Measurements from ENCODE around the gene KTN1. TPM values are rescaled to one million over a fixed set of nuclear protein-coding genes. Genes with fewer than 3 reads are reported as not detected.
A peak's percentile ranks its signal among the peaks of the same experiment; 100 is the strongest.

The KTN1 gene
- total RNA-seq, 1 donor = 210 TPM

DNA sequence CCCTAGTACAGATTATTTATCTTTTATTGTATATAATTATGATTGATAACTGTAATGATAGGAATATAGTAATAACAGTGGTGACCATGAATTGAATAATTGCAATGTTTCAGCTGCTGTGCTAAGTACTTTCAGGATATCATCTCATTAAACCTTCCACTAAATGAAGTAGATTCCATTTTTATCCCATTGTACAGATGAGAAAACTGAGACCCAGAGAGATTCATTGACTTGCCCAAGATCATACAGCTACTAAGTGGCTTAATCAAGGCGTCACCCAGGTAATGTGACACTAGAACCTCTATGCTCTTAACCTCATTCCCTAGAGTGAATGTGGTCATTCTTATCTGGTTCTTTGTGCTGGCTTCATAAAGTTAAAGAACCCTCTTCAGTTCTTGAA lies 124.6 kb downstream of the KTN1 start:
- no peak for DNase-seq (ENCODE audit: low read depth)
- TF ChIP-seq, protein P1, sequence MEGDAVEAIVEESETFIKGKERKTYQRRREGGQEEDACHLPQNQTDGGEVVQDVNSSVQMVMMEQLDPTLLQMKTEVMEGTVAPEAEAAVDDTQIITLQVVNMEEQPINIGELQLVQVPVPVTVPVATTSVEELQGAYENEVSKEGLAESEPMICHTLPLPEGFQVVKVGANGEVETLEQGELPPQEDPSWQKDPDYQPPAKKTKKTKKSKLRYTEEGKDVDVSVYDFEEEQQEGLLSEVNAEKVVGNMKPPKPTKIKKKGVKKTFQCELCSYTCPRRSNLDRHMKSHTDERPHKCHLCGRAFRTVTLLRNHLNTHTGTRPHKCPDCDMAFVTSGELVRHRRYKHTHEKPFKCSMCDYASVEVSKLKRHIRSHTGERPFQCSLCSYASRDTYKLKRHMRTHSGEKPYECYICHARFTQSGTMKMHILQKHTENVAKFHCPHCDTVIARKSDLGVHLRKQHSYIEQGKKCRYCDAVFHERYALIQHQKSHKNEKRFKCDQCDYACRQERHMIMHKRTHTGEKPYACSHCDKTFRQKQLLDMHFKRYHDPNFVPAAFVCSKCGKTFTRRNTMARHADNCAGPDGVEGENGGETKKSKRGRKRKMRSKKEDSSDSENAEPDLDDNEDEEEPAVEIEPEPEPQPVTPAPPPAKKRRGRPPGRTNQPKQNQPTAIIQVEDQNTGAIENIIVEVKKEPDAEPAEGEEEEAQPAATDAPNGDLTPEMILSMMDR (IDR thresholded peaks at IDR 0.05; ENCODE audit: insufficient read depth, low read length) = no peak
- no peak overlapping the region for H3K4me3 ChIP-seq (ENCODE audit: low read depth, low read length)

DNA sequence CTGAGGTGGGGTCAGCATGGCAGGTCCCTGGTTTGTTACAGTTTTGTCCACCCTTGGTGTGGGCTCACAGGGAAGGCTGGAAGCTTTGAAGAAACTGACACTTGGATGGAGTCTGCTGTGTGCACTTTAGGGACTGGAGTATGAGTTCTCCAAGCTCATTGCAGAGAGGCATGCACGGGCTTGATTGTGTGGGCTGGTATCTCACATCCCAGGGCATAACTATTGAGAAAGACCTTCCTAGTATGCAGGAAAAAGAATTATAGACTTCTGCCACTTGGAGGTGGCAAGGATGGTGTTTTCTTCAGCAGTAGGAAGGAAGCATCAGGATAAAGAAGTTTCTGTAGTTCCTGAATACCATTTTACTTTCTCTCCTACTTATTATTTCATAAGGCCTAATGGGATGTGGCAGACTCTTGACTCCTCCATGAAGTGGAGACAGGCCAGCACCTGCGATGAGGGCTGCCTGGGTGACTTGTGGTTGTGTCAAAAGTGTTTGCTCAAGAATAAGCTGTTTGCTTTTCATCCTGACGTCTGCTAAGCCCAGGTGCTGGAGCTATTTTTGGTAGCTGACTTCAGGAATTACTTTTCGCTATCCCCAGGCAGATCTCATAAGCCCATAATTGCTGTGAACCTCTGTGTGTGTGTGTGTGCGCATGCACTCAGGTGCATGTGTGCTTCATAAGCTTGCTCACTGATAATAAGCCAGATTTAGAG lies 125.8 kb downstream of the KTN1 start:
- no peak overlapping the region for H3K4me3 ChIP-seq (ENCODE audit: low read depth, low read length)
- no peak for DNase-seq (ENCODE audit: low read depth)
- TF ChIP-seq, protein P1 (IDR thresholded peaks at IDR 0.05; ENCODE audit: insufficient read depth, low read length) = no peak

DNA sequence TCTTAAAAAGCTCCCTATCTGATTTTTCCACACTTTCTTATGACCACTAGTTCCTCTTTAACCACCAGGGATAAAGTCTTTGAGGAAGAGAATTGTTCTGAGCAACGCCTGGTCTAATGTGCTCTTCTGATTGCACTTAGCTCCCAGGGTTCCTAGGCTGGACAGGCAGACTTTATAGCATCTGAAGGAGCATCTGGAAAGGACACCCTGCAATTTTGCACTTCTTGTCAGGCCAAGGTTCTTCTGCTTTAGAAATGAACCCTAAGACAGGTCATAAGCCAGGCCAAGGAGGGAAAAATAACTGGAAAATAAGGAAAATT lies 126.3 kb downstream of the KTN1 start:
- TF ChIP-seq, protein P1 (IDR thresholded peaks at IDR 0.05; ENCODE audit: insufficient read depth, low read length) = no peak
- no peak overlapping the region for H3K4me3 ChIP-seq (ENCODE audit: low read depth, low read length)
- no peak for DNase-seq (ENCODE audit: low read depth)

DNA sequence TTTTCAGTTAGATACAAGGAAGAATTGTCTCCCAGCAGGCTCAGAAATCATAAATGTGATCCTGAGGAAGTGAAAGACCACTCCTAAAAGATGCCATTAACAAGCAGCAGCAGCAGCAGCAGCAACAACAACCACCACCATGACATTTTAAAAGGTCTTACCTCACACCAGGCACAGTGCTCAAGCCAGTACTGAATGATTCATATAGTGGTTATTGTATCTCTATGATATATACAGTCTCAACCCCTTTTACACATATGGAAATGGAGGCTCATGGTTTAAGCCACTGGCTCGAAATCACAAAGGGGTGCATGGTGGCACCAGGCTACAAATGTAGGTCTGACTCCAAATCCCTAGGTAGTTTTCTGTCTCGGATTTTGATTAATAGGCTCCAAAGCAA lies 126.9 kb downstream of the KTN1 start:
- TF ChIP-seq, protein P1 (IDR thresholded peaks at IDR 0.05; ENCODE audit: insufficient read depth, low read length) = no peak
- no peak for DNase-seq (ENCODE audit: low read depth)
- no peak overlapping the region for H3K4me3 ChIP-seq (ENCODE audit: low read depth, low read length)

DNA sequence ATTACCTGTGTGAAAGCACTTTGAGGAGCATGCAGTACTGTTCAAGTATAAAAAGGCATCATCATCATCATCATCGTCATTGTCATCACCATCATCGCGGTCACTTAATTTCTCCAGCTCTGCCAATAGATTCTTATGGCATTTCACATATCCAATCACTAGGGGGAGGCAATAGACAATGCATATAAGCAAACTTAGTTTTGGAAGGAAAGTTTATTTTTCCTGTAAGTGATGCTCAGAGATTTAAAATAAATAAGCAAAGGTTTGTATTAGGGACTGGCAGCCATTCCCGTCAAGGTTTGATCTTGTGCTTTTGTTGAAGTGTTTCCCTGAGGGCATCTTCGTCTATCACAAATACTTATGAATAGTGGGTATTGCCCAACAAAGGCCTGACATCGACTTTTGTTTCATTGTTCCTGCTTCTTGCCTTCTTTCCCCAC lies 127.4 kb downstream of the KTN1 start:
- TF ChIP-seq, protein P1 (IDR thresholded peaks at IDR 0.05; ENCODE audit: insufficient read depth, low read length) = peak; percentile 72
- no peak overlapping the region for H3K4me3 ChIP-seq (ENCODE audit: low read depth, low read length)
- DNase-seq (ENCODE audit: low read depth) = peak; percentile 75

DNA sequence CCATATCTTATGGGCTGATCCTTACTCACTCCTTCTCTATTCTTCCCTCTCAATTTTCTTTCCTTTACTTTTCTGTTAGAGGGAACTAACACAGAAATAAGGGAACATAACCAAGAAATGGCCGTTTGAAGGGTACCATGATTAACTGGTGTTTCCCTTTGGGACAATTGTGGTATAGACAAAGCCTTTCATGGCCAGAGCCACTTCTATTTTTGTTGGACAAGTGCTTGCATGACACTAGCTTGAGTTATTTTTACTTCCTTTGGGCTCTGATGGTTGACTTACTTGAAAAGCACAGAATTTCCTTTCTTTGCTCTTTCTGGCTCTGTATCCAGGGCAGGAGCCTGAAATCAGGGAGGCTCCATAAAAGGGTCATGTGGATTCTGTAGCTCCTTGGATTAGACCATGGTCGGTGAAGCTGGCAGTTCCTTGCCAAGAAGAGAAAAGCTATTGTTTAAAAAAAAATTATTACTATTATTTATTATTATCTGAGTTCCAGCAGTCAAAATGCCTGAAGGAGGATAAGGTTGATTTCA lies 130.6 kb downstream of the KTN1 start:
- TF ChIP-seq, protein P1 (IDR thresholded peaks at IDR 0.05; ENCODE audit: insufficient read depth, low read length) = no peak
- no peak overlapping the region for H3K4me3 ChIP-seq (ENCODE audit: low read depth, low read length)
- peak; percentile 72 for DNase-seq (ENCODE audit: low read depth)

All from fibroblast of the aortic adventitia (primary cell).